HG03039 (cell line): ENCODE measurements around the gene MYH4.

ENCODE experiments used
- ATAC-seq: cut with Tn5 transposase; IDR thresholded peaks from one replicate; pipeline ENCODE4 v1.9.1; 2021; ENCODE audit warnings: mild to moderate bottlenecking, moderate library complexity; ENCODE audit not compliant: unreplicated experiment

Gene MYH4

GRCh38 chr17:10421900-10422542 is 47.3 kb downstream of the MYH4 start, which contains the start of gene MYH8:
Gene MYH8, minus strand, starts transcription at chr17:10421950. Its CDS starts 1,723 bp downstream, at chr17:10420227.
- ATAC-seq = no peak

DNA sequence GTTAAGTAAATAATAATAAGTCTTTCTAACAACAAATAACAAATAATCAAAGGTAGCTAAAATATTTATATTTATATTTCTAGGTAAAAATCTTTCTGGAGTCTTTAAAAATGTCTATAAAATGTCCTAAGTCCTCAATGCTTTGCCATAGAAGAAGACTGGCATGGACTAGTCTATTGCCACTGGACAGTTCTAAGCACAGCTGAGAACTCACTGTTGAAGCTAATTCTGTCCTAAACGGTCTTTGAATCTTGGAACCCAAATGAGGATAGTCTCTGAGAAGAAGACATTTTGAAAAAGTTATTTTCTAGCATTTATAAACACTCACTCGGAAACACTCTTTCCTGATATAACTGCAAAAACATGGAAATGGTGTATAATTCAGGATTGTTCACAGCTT is 48.1 kb downstream of the MYH4 start:
- ATAC-seq = no peak

DNA sequence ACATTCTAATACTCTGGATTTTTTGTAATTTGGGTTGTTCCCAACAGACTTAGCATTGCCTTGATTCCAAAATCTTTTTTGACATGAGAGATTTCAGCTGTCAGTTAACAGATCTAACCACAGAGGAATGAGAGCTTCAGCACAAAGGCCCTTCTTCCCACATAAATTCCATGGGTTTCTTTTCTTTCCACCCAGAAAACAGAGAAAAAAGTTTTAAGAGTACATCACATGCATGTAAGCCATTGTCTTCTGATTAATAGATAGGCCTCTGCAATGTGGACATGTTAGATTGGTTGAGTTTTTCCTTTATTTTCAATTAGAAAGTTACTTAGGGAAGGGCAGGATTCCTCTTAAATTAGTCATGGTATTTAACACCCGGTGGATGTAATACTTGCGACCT is 48.5 kb downstream of the MYH4 start:
- ATAC-seq = no peak

DNA sequence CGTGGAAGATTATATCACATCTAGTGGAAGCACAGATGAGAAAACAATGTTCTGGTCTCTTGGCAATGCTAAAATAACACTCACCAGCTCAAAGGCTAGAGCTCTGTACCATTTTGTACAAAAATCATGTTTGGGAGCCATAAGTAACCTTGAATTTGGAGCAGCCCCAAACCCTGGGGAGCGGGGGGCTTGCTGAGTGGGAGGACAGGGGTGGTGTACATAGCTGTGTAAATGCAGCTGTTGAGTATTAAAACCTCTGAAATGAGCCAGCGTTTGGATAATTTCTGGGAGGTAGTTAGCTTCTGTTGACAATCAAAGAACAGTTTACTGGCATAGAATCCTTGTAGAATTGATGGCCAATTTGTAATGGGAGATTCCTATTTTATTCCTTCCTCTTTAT is 51.9 kb downstream of the MYH4 start:
- no peak for ATAC-seq

DNA sequence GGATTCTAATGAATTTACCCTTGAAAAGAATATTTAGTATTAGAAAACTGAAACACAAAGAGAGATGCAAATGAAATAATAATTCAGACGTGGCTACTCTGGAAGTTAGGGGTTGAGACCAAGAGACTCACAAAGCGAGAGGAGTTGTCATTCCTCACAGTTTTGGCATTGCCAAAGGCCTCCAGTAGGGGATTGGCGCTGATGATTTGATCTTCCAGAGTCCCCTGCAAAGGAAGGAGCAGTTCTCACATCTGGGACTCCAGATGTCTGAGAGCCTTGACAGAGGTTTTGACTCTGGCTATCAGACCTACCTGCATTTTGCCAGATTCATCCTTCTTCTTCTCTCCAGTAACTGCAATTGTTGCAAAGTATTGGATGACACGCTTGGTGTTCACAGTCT is 54.2 kb downstream of the MYH4 start:
- ATAC-seq = no peak

DNA sequence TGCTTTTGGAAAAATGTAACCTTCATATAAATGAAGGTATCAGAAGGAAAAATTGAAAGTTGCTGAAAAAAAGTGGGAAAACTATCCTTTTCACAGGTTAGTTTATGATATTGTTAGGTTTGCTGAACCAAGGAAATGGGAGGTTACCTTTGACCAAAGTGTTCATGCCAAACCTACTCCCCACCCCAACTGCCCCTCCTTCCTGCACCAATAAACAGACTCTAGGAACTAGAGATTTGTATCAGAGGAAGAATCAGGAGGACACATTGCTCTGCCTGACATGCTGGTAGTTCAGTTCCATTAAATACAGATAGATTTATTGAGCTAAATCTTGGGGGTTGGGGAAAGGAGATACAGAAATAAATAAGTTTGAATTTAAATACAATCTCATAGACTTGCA is 65.8 kb downstream of the MYH4 start:
- no peak for ATAC-seq

GRCh38 chr17:10398352-10398751 is 71.0 kb downstream of the MYH4 start:
- ATAC-seq = no peak

- no peak for ATAC-seq
Measured at GRCh38 chr17:10396524-10397163, 72.7 kb downstream of the MYH4 start.

GRCh38 chr17:10394201-10394887 is 75.0 kb downstream of the MYH4 start:
- no peak for ATAC-seq
